MM.1S (cell line): ENCODE data around the gene WDFY2.

Experiments used
- DNase-seq: peaks from one replicate; pipeline ENCODE4 v3.0.0-alpha.2; 2015
- H2AFZ ChIP-seq: fragments of 300-600 bp; sonication (generic); 2 replicates; pipeline ENCODE4 v1.6.0; 2016; ENCODE audit warnings: antibody characterized with exemption, low read length
- H3F3A ChIP-seq: fragments of 300-600 bp; sonication (generic); 2 replicates; pipeline ENCODE4 v1.6.1; 2016; ENCODE audit warnings: mild to moderate bottlenecking, antibody characterized with exemption, low read length, moderate library complexity, mixed read lengths; ENCODE audit not compliant: insufficient read depth
- H3K27ac ChIP-seq: fragments of 300-600 bp; sonication (generic); 2 replicates; pipeline ENCODE4 v1.5.1; 2016; ENCODE audit warnings: mild to moderate bottlenecking, low read length
- H3K27me3 ChIP-seq: fragments of 300-600 bp; sonication (generic); replicated peaks from 2 replicates; pipeline ENCODE4 v1.6.0; 2016; ENCODE audit warnings: low read length; ENCODE audit not compliant: insufficient read depth
- H3K36me3 ChIP-seq: fragments of 300-600 bp; sonication (generic); replicated peaks from 2 replicates; pipeline ENCODE4 v1.6.1; 2016; ENCODE audit warnings: mild to moderate bottlenecking, low read length, mixed read lengths; ENCODE audit not compliant: insufficient read depth
- H3K4me1 ChIP-seq: fragments of 300-600 bp; sonication (generic); 2 replicates; pipeline ENCODE4 v1.6.1; 2016; ENCODE audit warnings: low read length, mixed read lengths
- H3K4me2 ChIP-seq: fragments of 300-600 bp; sonication (generic); 2 replicates; pipeline ENCODE4 v1.6.0; 2016; ENCODE audit warnings: low read depth, low read length
- H3K4me3 ChIP-seq: fragments of 300-600 bp; sonication (generic); 2 replicates; pipeline ENCODE4 v1.5.1; 2016; ENCODE audit warnings: low read length, mixed read lengths
- H3K79me2 ChIP-seq: fragments of 300-600 bp; sonication (generic); 2 replicates; pipeline ENCODE4 v1.6.1; 2016; ENCODE audit warnings: mixed run types, low read length, mixed read lengths
- H3K9ac ChIP-seq: fragments of 300-600 bp; sonication (generic); 2 replicates; pipeline ENCODE4 v1.6.1; 2016; ENCODE audit warnings: low read length, mixed read lengths
- H3K9me2 ChIP-seq: fragments of 300-600 bp; sonication (generic); replicated peaks from 2 replicates; pipeline ENCODE4 v1.6.1; 2016; ENCODE audit warnings: mild to moderate bottlenecking, low read length, mixed read lengths; ENCODE audit not compliant: insufficient read depth
- H3K9me3 ChIP-seq: fragments of 300-600 bp; sonication (generic); replicated peaks from 2 replicates; pipeline ENCODE4 v1.6.1; 2016; ENCODE audit warnings: mild to moderate bottlenecking, low read length, mixed read lengths; ENCODE audit not compliant: insufficient read depth
- H4K20me1 ChIP-seq: fragments of 300-600 bp; sonication (generic); 2 replicates; pipeline ENCODE4 v1.6.1; 2016; ENCODE audit warnings: mild to moderate bottlenecking, low read length, moderate library complexity, mixed read lengths; ENCODE audit not compliant: insufficient read depth
- EZH2 ChIP-seq: fragments of 300-600 bp; sonication (generic); optimal IDR thresholded peaks from 2 replicates; pipeline ENCODE3; 2017; ENCODE audit warnings: low read depth, mild to moderate bottlenecking, antibody characterized with exemption, low read length, mixed read lengths
- EZH2phosphoT487 ChIP-seq: fragments of 300-600 bp; sonication (generic); IDR thresholded peaks from 2 replicates; pipeline ENCODE4 v1.6.1; 2018; ENCODE audit warnings: antibody characterized with exemption, low read length
- TF ChIP-seq, protein P1 (sequence below): fragments of 300-600 bp; sonication (generic); IDR thresholded peaks from 2 replicates; pipeline ENCODE4 v1.5.1; 2016; ENCODE audit warnings: antibody characterized with exemption, low read length, mixed read lengths

WDFY2 gene

DNA sequence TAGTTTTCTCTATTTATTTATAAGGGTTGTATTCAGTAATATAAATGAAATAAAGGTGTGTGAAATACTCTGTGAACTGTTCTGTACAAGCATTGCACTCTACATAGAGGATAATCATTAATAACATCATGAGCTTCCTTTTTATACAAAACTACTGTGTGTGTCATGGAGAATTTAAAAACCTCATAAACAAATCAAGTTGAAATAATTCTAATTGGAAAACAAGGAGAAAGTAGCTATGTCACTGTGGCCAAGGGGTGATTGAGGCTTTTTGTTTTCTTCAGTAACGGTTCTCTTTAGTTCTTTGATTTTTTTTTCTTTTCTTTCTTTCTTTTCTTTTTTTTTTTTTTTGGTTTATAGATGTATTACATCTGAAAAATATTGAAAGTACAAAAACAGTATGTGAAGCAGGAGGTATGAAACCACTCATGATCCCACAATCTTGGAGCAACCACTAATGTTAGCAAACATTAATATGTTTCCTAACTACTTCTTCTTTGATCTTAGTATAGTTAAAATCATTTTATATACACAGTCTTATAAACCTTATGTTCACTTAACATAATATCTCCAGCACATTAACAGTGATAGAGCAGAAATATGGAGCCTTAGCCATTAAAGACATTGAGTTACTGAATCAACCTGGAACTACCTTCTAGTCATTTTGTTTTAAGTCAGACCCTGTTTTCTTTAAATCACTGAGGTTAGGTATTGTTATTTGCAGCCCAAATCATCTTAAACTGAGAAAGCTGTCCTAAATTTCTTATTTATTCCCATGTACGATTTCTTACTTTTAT, 45.4 kb downstream of the WDFY2 start:
- no peaks in the 10 kb centered on the region for H3K4me1 ChIP-seq
- DNase-seq = no peak
- H3K27ac ChIP-seq = no peak overlapping the region
- H3K4me2 ChIP-seq = no peak overlapping the region
- H2AFZ ChIP-seq = no peak overlapping the region
- H3F3A ChIP-seq = no peaks in the 10 kb centered on the region
- H3K9me3 ChIP-seq = no peaks in the 10 kb centered on the region
- H4K20me1 ChIP-seq = no peaks in the 10 kb centered on the region
- H3K27me3 ChIP-seq = no peaks in the 10 kb centered on the region
- no peaks in the 10 kb centered on the region for H3K9me2 ChIP-seq
- no peaks in the 10 kb centered on the region for H3K79me2 ChIP-seq
- H3K36me3 ChIP-seq = no peaks in the 10 kb centered on the region
- H3K9ac ChIP-seq = no peak overlapping the region
- TF ChIP-seq EZH2 = no peak
- TF ChIP-seq EZH2phosphoT487 = no peak
- TF ChIP-seq, protein P1, sequence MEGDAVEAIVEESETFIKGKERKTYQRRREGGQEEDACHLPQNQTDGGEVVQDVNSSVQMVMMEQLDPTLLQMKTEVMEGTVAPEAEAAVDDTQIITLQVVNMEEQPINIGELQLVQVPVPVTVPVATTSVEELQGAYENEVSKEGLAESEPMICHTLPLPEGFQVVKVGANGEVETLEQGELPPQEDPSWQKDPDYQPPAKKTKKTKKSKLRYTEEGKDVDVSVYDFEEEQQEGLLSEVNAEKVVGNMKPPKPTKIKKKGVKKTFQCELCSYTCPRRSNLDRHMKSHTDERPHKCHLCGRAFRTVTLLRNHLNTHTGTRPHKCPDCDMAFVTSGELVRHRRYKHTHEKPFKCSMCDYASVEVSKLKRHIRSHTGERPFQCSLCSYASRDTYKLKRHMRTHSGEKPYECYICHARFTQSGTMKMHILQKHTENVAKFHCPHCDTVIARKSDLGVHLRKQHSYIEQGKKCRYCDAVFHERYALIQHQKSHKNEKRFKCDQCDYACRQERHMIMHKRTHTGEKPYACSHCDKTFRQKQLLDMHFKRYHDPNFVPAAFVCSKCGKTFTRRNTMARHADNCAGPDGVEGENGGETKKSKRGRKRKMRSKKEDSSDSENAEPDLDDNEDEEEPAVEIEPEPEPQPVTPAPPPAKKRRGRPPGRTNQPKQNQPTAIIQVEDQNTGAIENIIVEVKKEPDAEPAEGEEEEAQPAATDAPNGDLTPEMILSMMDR = no peak
- H3K4me3 ChIP-seq = no peak overlapping the region

DNA sequence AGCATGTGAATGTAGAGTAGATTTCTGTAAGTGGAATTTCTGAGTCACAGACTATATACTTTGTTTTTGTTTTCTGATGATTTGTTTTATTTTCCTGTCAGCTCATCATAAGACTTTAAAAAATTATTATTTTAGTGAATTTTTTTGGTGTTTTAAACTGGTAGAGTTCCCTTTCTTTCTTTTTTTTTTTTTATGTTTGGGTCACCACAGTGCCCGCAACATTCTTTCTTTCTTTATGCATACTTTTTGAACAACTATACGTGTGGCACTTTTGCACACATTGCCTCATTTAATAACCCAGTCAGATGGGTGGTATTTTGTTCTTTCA, 46.0 kb downstream of the WDFY2 start:
- Histone ChIP-seq H4K20me1 (no peaks in the 10 kb centered on the region), H2AFZ (no peak overlapping the region), H3K4me3 (no peak overlapping the region), H3F3A (no peaks in the 10 kb centered on the region), H3K4me1 (no peaks in the 10 kb centered on the region), H3K9me2 (no peaks in the 10 kb centered on the region), H3K9me3 (no peaks in the 10 kb centered on the region), H3K27me3 (no peaks in the 10 kb centered on the region), H3K4me2 (no peak overlapping the region), H3K27ac (no peak overlapping the region), H3K9ac (no peak overlapping the region), H3K36me3 (no peaks in the 10 kb centered on the region), H3K79me2 (no peaks in the 10 kb centered on the region)
- TF ChIP-seq EZH2phosphoT487 = no peak
- TF ChIP-seq, protein P1 = no peak
- no peak for TF ChIP-seq EZH2
- DNase-seq = no peak

DNA sequence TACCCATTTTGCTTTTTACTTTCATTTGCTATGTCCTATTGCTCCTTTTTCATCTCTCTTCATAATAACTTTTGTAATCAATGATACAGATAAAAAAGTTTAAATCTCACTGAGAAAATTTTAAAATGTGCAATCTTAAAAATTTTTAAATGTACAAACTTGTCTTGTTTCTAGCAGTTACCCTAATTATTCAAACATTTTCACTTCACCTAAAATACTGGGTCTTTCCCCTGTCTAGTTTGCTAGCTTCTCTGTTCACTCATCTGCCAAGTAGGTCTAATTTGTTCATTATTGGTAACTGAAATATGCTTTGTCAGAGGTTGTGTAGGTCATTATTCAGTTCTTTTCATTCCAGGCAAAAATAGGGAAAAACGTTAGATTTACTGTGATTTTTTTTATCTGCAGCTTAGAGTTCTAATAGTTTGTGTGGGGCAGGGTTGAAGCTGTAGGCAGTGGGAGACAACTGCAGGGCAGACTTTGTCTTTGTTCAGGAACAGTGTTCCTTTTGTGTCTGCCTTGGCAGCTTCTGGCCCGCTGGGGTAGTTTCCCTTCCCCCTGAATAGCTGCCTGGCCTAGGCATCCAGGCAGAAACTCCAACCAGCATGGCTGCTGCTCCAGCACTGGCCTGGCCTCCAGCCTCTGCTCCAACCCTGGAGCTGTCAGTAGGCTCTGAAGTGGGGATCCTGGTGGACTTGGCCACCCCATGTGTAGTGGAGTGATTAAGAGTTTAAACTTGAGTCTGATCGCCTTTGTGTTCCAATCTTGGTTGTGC, 48.5 kb downstream of the WDFY2 start:
- no peak overlapping the region for H2AFZ ChIP-seq
- H3K4me2 ChIP-seq = no peak overlapping the region
- no peaks in the 10 kb centered on the region for H3K9me3 ChIP-seq
- H3K27ac ChIP-seq = no peak overlapping the region
- TF ChIP-seq, protein P1 = no peak
- TF ChIP-seq EZH2phosphoT487 = no peak
- TF ChIP-seq EZH2 = no peak
- H4K20me1 ChIP-seq = no peaks in the 10 kb centered on the region
- no peaks in the 10 kb centered on the region for H3K9me2 ChIP-seq
- no peaks in the 10 kb centered on the region for H3K36me3 ChIP-seq
- no peaks in the 10 kb centered on the region for H3K4me1 ChIP-seq
- no peaks in the 10 kb centered on the region for H3F3A ChIP-seq
- DNase-seq = no peak
- H3K79me2 ChIP-seq = no peaks in the 10 kb centered on the region
- H3K9ac ChIP-seq = no peak overlapping the region
- no peak overlapping the region for H3K4me3 ChIP-seq
- H3K27me3 ChIP-seq = no peaks in the 10 kb centered on the region
